ENCODE data around the gene OR51G2.
"Not testable (repeated sequence)": the region's sequence is repeated elsewhere in the genome, so short reads cannot be mapped to it uniquely, and the experiment has no call there.

OR51G2 gene, protein sequence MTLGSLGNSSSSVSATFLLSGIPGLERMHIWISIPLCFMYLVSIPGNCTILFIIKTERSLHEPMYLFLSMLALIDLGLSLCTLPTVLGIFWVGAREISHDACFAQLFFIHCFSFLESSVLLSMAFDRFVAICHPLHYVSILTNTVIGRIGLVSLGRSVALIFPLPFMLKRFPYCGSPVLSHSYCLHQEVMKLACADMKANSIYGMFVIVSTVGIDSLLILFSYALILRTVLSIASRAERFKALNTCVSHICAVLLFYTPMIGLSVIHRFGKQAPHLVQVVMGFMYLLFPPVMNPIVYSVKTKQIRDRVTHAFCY

DNA sequence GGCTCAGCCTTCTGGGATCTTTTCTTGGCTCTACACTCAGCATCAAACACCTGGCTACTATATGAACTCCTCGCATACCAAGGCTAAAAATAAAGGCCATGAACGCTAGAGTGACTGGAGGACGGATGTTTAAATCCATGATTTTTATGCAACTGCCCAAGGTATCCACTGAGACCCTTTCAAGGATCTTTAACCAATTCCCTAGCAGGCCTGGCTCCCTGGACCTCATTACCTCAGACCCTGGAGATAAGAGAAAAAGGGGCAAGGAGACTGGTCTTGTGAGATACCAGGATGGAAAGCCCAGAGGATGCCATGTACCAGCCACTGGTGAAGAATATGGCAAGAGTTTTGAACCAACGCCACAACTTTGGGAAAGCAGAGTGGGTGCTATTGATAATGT lies at the start of gene OR51G2:
Gene OR51G2 (minus strand): TSS at position 101 of the 400 bp plus-strand sequence. CDS start 3,687 bp downstream, outside the sequence.
- DNase-seq (ENCODE audit: low spot score), result no peak
- H3K27ac ChIP-seq, result no peak within 1 kb of the TSS
- TF ChIP-seq CTCF (IDR thresholded peaks at IDR 0.05), result no peak
- H3K4me3 ChIP-seq, result no peak within 1 kb of the TSS

DNA sequence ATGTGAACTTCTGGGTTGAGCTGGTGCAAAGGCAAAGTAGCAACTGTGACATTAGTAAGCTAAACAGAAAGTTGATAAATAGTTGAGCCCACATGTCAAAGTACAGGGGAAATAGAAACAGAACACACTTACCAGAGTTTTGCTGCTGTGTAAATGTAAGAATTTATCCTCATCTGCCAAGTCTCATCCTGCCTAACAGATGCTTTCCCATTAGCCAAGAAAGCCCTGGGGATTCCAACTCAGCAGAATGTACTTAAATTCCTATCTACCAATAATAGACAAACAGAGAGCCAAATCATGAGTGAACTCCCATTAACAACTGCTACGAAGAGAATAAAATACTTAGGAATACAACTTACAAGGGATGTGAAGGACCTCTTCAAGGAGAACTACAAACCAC lies 43.7 kb upstream of the OR51G2 start:
- Histone ChIP-seq H3K27ac (no peak overlapping the region), H3K4me3 (no peak overlapping the region)
- no peak for TF ChIP-seq CTCF (IDR thresholded peaks at IDR 0.05)
- DNase-seq (ENCODE audit: low spot score), result no peak

- no peak overlapping the region for H3K4me3 ChIP-seq
- TF ChIP-seq CTCF (IDR thresholded peaks at IDR 0.05), result no peak
- no peak overlapping the region for H3K27ac ChIP-seq
- no peak for DNase-seq (ENCODE audit: low spot score)
Observed at GRCh38 chr11:4960877-4961276, 41.7 kb upstream of the OR51G2 start.

- Histone ChIP-seq H3K27ac (no peak overlapping the region), H3K4me3 (no peak overlapping the region)
- DNase-seq (ENCODE audit: low spot score), result no peak
- TF ChIP-seq CTCF (IDR thresholded peaks at IDR 0.05), result no peak
Observed at GRCh38 chr11:4957396-4957795, 38.2 kb upstream of the OR51G2 start.

DNA sequence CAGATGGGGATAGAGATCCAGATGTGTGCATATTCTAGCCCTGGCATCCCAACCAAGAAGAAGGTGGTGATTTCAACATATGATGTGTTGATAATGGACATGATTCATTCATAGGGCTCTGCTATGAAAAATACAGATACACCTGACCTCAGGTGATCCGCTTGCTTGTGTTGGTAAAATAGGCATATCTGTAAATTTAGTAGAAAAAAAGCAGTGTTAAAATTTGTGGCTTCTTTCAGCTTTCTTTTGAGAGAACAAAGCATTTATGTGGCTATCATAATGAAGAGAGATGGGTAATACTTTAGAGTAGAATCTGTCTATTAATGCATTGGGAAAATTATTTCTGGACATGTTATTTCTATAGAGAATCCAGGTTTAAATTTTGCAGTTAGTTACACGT lies 36.5 kb upstream of the OR51G2 start, which contains the start of gene OR51A2:
Gene OR51A2 (minus strand): TSS at position 101 of the 400 bp plus-strand sequence. CDS start 0 bp downstream, at position 101.
- H3K27ac ChIP-seq; DNase-seq (ENCODE audit: low spot score); H3K4me3 ChIP-seq: not testable (repeated sequence)

- H3K27ac ChIP-seq, result no peak within 1 kb of the TSS
Observed at GRCh38 chr11:4947505-4947904, 28.4 kb upstream of the OR51G2 start, which contains the start of gene OR51A4. TSS of gene OR51A4 (minus strand) at chr11:4947605. CDS start at chr11:4947100, 505 bp downstream.

DNA sequence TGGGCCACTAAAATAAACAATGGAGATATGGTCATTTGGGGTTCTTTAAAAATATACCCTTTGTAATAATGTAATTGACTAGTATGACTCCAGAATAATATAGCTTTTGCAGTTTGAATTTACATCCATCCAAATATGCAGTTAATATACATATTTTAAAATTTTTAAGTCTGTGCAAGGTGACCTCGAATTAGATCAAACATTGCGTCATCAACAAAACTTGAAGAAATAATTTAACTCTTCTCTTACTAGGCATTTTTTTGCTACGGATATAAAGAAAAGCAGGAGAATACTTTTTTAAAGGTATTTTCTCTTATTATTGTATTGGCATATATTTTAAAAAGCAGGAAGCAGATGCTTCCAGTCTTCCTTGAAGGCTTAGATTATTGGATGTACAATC lies 17.6 kb upstream of the OR51G2 start:
- TF ChIP-seq CTCF (IDR thresholded peaks at IDR 0.05), result no peak
- DNase-seq (ENCODE audit: low spot score), result no peak
- Histone ChIP-seq H3K4me3 (no peak overlapping the region), H3K27ac (no peak overlapping the region)

More at GRCh38 chr11:4947505-4947904, 28.4 kb upstream of the OR51G2 start, which contains the start of gene OR51A4:
- no peak for TF ChIP-seq CTCF (IDR thresholded peaks at IDR 0.05)
- no peak for DNase-seq (ENCODE audit: low spot score)
- H3K4me3 ChIP-seq, result no peak within 1 kb of the TSS

All from coronary artery (tissue), 2 donors.